GM12872 (cell line): Measurements from ENCODE around the gene HEBP2.

ENCODE experiments used
- TF ChIP-seq, protein P1 (sequence below): IDR thresholded peaks from 3 replicates; pipeline ENCODE4 v1.5.1; 2011; ENCODE audit warnings: low read depth, mild to moderate bottlenecking, low read length, moderate library complexity; ENCODE audit not compliant: insufficient read depth

HEBP2 gene

DNA sequence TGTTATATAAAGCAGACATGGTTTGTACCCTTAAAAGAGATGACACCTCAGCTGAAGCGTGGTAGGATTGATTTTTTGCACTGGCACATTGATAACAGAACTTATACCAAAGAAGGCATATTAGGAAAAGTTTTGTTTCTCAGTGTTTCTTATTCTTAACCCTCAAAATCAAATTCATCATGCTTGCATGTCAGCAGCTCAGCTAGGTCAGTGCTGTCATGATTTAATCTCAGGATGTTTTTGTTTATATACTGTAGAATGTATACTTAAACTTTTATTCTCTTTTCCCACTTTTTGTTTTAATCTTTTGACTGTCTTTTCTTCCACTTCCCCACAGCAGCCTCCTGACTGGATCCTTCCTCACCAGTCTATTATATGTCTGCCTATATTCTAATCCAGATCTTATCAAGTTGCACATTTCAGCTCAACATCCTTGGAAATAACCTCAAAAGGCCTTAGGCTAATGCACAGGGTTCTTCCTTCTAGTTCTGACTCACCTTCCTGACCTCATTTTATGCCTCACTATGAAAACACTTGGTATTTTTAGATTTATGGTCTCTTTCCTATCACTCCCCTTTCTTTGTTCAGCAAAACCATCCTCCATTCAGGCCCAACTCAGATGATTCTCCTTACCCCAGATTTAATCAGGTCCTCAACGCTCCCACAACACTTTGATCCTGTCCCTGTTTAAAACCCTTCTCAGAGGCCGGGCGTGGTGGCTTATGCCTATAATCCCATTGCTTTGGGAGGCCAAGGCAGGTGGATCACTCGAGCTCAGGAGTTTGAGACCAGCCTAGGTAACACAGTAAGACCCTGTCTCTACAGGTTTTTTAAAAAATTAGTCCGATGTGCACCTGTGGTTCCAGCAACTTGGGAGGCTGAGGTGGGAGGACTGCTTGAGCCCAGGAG, 7.2 kb downstream of the HEBP2 start:
- TF ChIP-seq, protein P1, sequence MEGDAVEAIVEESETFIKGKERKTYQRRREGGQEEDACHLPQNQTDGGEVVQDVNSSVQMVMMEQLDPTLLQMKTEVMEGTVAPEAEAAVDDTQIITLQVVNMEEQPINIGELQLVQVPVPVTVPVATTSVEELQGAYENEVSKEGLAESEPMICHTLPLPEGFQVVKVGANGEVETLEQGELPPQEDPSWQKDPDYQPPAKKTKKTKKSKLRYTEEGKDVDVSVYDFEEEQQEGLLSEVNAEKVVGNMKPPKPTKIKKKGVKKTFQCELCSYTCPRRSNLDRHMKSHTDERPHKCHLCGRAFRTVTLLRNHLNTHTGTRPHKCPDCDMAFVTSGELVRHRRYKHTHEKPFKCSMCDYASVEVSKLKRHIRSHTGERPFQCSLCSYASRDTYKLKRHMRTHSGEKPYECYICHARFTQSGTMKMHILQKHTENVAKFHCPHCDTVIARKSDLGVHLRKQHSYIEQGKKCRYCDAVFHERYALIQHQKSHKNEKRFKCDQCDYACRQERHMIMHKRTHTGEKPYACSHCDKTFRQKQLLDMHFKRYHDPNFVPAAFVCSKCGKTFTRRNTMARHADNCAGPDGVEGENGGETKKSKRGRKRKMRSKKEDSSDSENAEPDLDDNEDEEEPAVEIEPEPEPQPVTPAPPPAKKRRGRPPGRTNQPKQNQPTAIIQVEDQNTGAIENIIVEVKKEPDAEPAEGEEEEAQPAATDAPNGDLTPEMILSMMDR: no peak

DNA sequence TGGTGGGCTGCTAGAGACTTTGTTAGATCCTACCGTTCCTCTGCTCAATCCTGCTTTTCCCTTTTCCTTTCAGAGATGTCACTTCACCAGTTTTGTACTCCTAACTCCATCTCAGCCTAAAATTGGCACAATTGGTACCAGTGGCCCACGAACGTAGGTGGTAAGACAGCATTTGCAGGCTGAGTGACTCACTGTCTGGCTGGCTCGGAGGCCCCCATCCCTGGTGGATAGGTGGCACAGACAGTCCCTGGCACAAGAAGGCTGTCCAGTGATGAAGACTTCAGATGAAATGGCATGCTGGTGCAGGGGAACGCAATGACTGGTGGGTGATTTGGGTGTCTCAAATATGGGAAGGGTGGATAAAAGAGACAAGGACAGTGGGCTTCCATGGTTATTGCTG, 11.1 kb downstream of the HEBP2 start:
- TF ChIP-seq, protein P1: no peak

DNA sequence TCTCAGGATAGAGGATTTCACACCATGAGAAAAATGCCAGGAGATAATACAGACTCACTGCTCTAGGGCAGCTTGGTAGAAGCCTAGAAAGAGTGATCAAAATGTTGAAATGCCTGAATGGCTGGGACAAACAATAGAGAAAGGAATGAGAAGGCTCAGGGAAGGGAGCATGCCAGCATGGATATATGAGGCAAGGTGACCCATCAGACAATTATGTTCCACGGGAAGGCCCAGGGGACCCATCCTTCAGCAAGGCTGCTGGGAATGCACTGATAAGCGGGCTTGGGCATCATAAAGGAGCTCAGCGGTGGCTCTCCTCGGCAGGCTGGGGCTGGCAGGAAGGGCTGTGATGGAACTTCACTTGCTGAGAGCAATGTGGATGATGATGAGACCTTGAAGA, 12.2 kb downstream of the HEBP2 start:
- TF ChIP-seq, protein P1: no peak

DNA sequence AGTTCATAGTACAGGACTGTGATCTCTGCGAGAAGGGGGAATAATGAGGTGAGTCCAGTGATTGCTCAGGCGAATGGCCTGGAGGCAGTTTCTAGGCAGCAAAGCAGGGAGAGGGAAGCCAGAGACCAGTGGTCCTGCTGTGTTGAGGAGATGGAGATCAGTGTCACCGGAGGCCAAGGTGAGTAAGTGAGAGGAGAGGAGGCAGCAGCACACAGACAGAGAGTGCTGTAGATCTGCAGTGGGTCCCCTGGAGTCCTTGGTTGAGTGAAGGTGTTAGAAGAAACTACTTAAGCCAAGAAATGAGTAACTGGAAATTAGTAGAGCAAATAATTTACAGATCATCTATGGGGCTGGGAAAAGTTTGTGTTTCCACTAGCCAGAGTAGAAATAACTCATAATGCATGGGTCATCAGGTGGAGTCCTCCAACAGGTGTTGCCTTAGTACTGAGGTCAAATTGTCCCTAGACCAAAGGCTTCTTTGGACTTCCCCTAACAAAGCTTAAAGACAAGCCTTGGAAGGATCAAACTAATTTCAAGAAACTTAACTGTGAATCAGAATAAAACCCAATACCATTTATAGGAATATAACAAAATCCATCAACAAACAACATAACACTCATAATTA, 13.6 kb downstream of the HEBP2 start:
- TF ChIP-seq, protein P1: no peak

DNA sequence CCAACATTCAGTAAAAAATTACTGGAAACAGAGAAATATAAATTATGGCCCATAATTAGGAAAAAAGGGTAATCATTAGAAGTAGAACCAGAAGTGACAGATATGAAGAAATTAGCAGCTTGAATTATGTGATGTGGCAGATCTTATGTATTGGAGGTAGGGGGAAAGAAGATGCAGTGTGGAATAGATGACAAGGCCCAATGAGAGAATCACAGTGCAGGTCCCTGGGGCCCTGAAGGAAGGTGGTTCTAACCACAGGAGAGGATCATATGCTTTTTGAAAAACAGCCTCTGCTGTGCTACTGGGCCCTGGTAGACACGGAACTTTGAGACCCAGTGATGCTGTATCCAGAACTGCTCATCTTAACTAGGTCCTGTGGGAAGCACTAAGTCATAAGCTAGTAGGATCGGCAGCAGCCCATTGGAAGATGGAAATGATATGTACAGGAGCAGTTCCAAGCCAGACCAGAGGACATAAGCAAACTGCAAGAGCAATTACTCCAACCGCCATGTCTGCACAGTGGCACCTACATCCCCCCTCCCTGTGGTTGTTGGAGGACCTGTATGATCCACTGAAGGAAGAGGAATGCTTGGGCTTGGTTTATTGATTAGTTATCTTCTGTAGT, 14.2 kb downstream of the HEBP2 start:
- TF ChIP-seq, protein P1: no peak

DNA sequence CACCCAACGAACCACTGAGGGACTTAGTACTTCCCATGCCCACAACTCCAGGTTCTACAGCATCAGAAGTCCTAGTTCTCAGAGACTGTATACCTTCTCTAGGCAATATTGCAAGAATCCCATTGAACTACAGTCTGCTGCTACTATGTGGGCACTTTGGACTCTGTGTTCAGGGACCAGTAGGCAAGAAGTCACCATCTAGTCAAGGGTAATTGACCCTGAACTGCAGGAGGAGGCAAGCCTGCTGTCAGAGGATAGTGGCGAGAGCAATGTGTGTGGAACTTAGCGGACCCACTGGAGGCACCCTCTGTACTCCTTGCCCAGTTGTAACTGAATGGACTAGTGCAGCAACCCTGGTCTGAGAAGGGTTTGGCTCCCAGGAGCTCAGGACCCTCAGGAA, 15.7 kb downstream of the HEBP2 start:
- TF ChIP-seq, protein P1: no peak

DNA sequence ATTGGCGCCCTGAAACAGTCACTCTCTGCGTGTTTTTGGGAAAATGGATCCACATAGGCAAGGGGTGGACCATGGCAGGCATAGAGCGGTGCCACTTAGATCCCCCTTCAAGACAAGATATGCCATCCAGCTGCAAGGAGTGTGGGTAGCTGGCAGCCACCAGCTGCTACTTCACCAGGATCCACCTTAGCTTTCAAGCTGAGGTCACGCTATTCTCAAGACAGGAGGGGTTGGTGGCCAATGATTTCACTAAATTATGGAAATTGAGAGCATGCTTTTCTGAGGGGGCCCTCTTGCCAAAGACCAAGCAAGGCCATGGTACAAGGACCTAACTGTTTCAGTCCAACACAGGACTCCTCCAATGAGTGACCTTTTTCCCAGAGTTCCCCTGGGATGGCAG, 16.3 kb downstream of the HEBP2 start:
- TF ChIP-seq, protein P1: no peak
